GM12892 (cell line): ENCODE results near the gene SMIM35.

ENCODE experiments used
- POLR2A ChIP-seq: IDR thresholded peaks from 2 replicates; pipeline ENCODE4 v1.6.1; 2011; ENCODE audit warnings: low read depth, low read length, control low read depth
- POLR2AphosphoS5 ChIP-seq: IDR thresholded peaks from 2 replicates; pipeline ENCODE4 v1.6.1; 2011; ENCODE audit warnings: low read depth, low read length, control low read depth
- TAF1 ChIP-seq: IDR thresholded peaks from 2 replicates; pipeline ENCODE4 v1.6.1; 2011; ENCODE audit warnings: low read depth, mild to moderate bottlenecking, control low read depth, low read length, borderline replicate concordance

GRCh38 chr11:118058311-118059245, 28.2 kb downstream of the SMIM35 start:
- no peak for TF ChIP-seq POLR2A
- TF ChIP-seq POLR2AphosphoS5 = no peak
- TF ChIP-seq TAF1 = no peak
